Upper lobe of left lung (tissue), 4 donors: ENCODE measurements around the gene KIF1A.
"Not testable (repeated sequence)": the region's sequence is repeated elsewhere in the genome, so short reads cannot be mapped to it uniquely, and the experiment has no call there.

Experiments
- EP300 ChIP-seq, 4 donors: sonication (generic); formaldehyde crosslinking; IDR thresholded peaks; one replicate each; pipeline ENCODE4 v1.5.1; 2017; ENCODE audit warnings: antibody characterized with exemption in 4 of 4, control low read depth in 2 of 4
- POLR2A ChIP-seq, 4 donors: fragments of 450-650 bp; IDR thresholded peaks; one replicate each; pipeline ENCODE4 v1.5.1; 2016 to 2017; ENCODE audit warnings: antibody characterized with exemption in 4 of 4, mild to moderate bottlenecking in 2 of 4
- POLR2AphosphoS5 ChIP-seq, 2 donors: sonication (generic); formaldehyde crosslinking; IDR thresholded peaks; one replicate each; pipeline ENCODE4 v1.5.1; 2017; ENCODE audit warnings: antibody characterized with exemption in 2 of 2
- TF ChIP-seq, protein P1 (sequence below), 6 experiments: fragments of 450-650 bp in 4 of 6; fragments of 200-600 bp in 2 of 6; sonication (generic) in 2 of 6; IDR thresholded peaks; one replicate each; pipeline ENCODE4 v1.5.1; 2016 to 2019; ENCODE audit warnings: antibody characterized with exemption in 6 of 6

DNA sequence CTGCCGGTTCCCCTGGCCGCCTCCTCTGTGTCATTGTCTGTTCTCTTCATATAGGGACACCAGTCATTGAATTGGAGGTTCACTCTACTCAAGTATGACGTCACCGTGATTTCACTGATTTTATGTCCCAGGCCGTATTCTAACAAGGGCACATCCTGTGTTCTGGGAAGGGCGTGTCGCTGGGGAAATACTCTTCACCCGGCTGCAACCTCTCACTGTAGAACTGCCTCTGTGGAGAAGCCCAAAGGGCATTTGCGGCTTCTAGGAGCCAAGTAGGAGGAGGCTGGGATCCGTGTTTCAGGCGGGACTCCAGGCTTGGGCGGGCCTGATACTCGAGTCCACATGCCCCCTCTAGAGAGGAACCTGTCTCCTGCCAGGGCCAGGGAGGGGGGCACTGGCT, 123.5 kb downstream of the KIF1A start:
- TF ChIP-seq, protein P1, sequence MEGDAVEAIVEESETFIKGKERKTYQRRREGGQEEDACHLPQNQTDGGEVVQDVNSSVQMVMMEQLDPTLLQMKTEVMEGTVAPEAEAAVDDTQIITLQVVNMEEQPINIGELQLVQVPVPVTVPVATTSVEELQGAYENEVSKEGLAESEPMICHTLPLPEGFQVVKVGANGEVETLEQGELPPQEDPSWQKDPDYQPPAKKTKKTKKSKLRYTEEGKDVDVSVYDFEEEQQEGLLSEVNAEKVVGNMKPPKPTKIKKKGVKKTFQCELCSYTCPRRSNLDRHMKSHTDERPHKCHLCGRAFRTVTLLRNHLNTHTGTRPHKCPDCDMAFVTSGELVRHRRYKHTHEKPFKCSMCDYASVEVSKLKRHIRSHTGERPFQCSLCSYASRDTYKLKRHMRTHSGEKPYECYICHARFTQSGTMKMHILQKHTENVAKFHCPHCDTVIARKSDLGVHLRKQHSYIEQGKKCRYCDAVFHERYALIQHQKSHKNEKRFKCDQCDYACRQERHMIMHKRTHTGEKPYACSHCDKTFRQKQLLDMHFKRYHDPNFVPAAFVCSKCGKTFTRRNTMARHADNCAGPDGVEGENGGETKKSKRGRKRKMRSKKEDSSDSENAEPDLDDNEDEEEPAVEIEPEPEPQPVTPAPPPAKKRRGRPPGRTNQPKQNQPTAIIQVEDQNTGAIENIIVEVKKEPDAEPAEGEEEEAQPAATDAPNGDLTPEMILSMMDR (IDR thresholded peaks at IDR 0.05) = not testable (repeated sequence)
- not testable (repeated sequence) for TF ChIP-seq POLR2A, POLR2AphosphoS5, EP300 (IDR thresholded peaks at IDR 0.05)
